ENCODE results near the gene MORC2. TPM values are rescaled to one million over a fixed set of nuclear protein-coding genes. Genes with fewer than 3 reads are reported as not detected.

MORC2 gene
- total RNA-seq, 2 donors from 2014 or later = 19.2 to 24.1 TPM

- intact Hi-C loops (cut with DNase I) = loop anchor here in 1 of 2 donors (10.0 kb wide), 1 partner anchor 293 kb away; the partner anchor contains the start of gene SLC35E4
- DNase-seq (no peak), ATAC-seq (no peak)
Measured at GRCh38 chr22:30927806-30928205, 40.8 kb downstream of the MORC2 start.

GRCh38 chr22:30926706-30927105 is 41.9 kb downstream of the MORC2 start:
- no peak for ATAC-seq
- intact Hi-C loops (cut with DNase I) = loop anchor here in 1 of 2 donors (10.0 kb wide), 1 partner anchor 292 kb away; the partner anchor contains the start of gene SLC35E4
- no peak for DNase-seq

- DNase-seq (no peak), ATAC-seq (no peak)
- intact Hi-C loops (cut with DNase I) = loop anchor here in 1 of 2 donors (10.0 kb wide), 1 partner anchor 291 kb away; the partner anchor contains the start of gene SLC35E4
Measured at GRCh38 chr22:30925667-30926066, 42.9 kb downstream of the MORC2 start.

- ATAC-seq = no peak
- intact Hi-C loops (cut with DNase I) = loop anchor here (5.0 to 10.0 kb wide), 2 partner anchors 289 to 291 kb away; partner anchors contain the start of gene SLC35E4 (in 1 of the 2)
- no peak for DNase-seq
Measured at GRCh38 chr22:30923168-30923900, 45.2 kb downstream of the MORC2 start.

- DNase-seq (peak; percentile 75), ATAC-seq (peak; percentile 60 to 72)
Measured at GRCh38 chr22:30922151-30922611, 46.4 kb downstream of the MORC2 start.

GRCh38 chr22:30921108-30921507 is 47.5 kb downstream of the MORC2 start:
- intact Hi-C loops (cut with DNase I) = loop anchor here (2.0 to 10.0 kb wide), 3 partner anchors 158 to 289 kb away; partner anchors contain the start of gene SLC35E4 (in 1 of the 2)
- ATAC-seq (no peak), DNase-seq (no peak)

More at GRCh38 chr22:30922151-30922611, 46.4 kb downstream of the MORC2 start:
- intact Hi-C loops (cut with DNase I) = loop anchor here (5.0 to 10.0 kb wide), 2 partner anchors 287 to 290 kb away; partner anchors contain the start of gene SLC35E4 (in 1 of the 2)

- intact Hi-C loops (cut with DNase I) = loop anchor here (2.0 to 10.0 kb wide), 3 partner anchors 158 to 288 kb away; partner anchors contain the start of gene SLC35E4 (in 1 of the 2)
- DNase-seq (peak; percentile 83), ATAC-seq (peak; percentile 71)
Measured at GRCh38 chr22:30920407-30920806, 48.2 kb downstream of the MORC2 start.

- ATAC-seq = no peak
- intact Hi-C loops (cut with DNase I) = loop anchor here (2.0 to 10.0 kb wide), 3 partner anchors 157 to 288 kb away; partner anchors contain the start of gene SLC35E4 (in 1 of the 2)
- DNase-seq = no peak
Measured at GRCh38 chr22:30919973-30920372, 48.6 kb downstream of the MORC2 start.

GRCh38 chr22:30918761-30919160 is 49.8 kb downstream of the MORC2 start:
- ATAC-seq (no peak), DNase-seq (no peak)
- intact Hi-C loops (cut with DNase I) = no loop called here

GRCh38 chr22:30910358-30910757 is 58.2 kb downstream of the MORC2 start:
- ATAC-seq = no peak
- intact Hi-C loops (cut with DNase I) = no loop called here
- DNase-seq = no peak

GRCh38 chr22:30909306-30909705 is 59.3 kb downstream of the MORC2 start:
- intact Hi-C loops (cut with DNase I) = no loop called here
- DNase-seq (no peak), ATAC-seq (no peak)

- intact Hi-C loops (cut with DNase I) = no loop called here
- DNase-seq (no peak), ATAC-seq (no peak)
Measured at GRCh38 chr22:30908051-30908461, 60.5 kb downstream of the MORC2 start.

GRCh38 chr22:30906946-30907345 is 61.6 kb downstream of the MORC2 start:
- intact Hi-C loops (cut with DNase I) = no loop called here
- no peak for DNase-seq
- no peak for ATAC-seq

GRCh38 chr22:30906411-30906810 is 62.2 kb downstream of the MORC2 start:
- ATAC-seq = no peak
- no peak for DNase-seq
- intact Hi-C loops (cut with DNase I) = no loop called here

- DNase-seq (no peak), ATAC-seq (no peak)
- intact Hi-C loops (cut with DNase I) = no loop called here
Measured at GRCh38 chr22:30905696-30906341, 62.8 kb downstream of the MORC2 start.

- intact Hi-C loops (cut with DNase I) = no loop called here
- DNase-seq (no peak), ATAC-seq (no peak)
Measured at GRCh38 chr22:30903876-30904460, 64.6 kb downstream of the MORC2 start.

- DNase-seq (no peak), ATAC-seq (no peak)
- intact Hi-C loops (cut with DNase I) = no loop called here
Measured at GRCh38 chr22:30902496-30903357, 65.8 kb downstream of the MORC2 start.

- DNase-seq (no peak), ATAC-seq (no peak)
- intact Hi-C loops (cut with DNase I) = no loop called here
Measured at GRCh38 chr22:30894371-30894740, 74.2 kb downstream of the MORC2 start.

Measured in left cardiac atrium (tissue), 4 donors.